GM19099 (cell line): ENCODE data around the gene MYOG.

Experiments used
- POLR2A ChIP-seq: IDR thresholded peaks from 3 replicates; pipeline ENCODE4 v1.6.1; 2011; ENCODE audit warnings: low read depth; ENCODE audit not compliant: insufficient read length; ENCODE audit errors: extremely low read depth

MYOG gene

GRCh38 chr1:203086992-203087763 lies 1.4 kb upstream of the MYOG start:
- TF ChIP-seq POLR2A, result no peak

GRCh38 chr1:203084588-203085527 lies 954 bp downstream of the MYOG start:
- TF ChIP-seq POLR2A, result no peak

GRCh38 chr1:203083463-203083921 lies 2.3 kb downstream of the MYOG start:
- TF ChIP-seq POLR2A, result no peak

DNA sequence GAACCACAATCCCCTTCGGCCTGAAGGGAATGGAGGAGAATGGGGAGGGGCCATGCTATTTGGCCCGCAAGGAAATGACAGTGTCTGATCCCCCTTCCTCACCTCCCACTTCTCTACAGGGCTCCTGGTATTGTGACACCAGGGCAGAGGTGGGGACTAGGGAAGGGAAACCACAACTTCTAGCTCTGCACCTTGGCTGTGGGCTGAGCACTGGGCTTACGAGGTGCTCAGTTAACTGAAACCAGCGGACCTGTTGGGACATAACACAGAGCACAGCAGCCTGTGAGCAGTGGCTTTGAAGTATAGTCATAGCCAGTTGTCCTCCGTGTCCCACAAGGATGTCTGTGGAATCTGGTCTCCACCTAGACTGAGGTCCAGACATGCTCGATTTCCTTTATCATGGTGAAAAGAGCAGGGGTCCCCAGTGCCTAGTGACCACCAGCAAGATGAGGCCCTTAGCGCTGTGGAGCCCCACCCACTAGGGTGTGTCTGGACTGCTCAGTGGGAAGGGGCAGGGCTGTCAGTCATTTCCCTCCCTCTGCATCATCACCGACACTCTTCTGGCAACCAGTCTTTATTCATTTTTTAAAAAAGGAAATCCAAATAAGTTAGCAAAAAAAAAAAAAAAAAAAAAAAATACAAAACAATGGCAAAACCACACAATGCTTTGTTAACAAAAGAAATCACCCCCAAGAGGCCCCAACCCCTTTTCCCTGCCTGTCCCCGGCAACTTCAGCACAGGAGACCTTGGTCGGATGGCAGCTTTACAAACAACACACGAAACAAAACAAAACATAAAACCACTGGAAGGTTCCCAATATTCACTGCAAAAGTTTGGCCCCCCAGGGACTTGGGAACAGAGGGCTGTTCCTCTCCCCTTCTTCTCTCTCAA lies 3.0 kb downstream of the MYOG start:
- no peak for TF ChIP-seq POLR2A

DNA sequence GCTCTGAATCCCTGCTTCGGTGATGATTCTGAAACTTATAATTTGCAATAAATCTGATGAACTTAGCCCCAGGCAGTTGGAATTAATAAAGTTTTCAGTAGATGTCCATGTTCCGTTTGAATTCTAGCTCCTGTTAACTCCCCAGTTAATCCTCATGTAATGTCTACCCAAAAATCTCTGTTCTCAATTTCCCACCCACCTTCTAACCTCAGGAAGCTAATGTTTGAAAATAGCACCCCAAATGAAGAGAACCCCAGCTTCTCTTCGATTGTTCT lies 3.6 kb downstream of the MYOG start:
- TF ChIP-seq POLR2A, result no peak

- no peak for TF ChIP-seq POLR2A
These were observed 4.2 kb downstream of the MYOG start for GRCh38 chr1:203081465-203082230.

- no peak for TF ChIP-seq POLR2A
These were observed 5.4 kb downstream of the MYOG start for GRCh38 chr1:203080456-203080855.

- TF ChIP-seq POLR2A, result no peak
These were observed 7.3 kb downstream of the MYOG start for GRCh38 chr1:203078478-203078877.

- no peak for TF ChIP-seq POLR2A
These were observed 7.9 kb downstream of the MYOG start for GRCh38 chr1:203077956-203078355.

DNA sequence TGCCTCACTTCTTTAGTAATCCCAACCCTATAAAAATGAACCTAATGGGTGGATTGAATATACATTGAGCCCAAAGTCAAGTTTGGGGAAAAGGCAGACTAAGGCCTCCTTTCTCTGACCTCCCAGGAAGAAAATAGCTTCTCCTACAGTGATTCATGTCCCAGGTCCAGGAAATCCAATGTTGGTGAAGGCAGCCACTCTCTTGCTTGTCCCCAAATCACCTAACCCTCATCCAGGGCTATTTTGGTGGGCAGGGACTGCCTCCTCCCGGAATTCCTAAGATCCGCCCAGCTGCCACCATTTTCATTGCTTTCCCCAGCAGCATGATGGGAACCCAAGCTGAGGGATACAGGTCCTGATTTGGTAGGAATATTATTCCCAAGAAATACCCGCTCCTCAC lies 8.4 kb downstream of the MYOG start:
- no peak for TF ChIP-seq POLR2A

DNA sequence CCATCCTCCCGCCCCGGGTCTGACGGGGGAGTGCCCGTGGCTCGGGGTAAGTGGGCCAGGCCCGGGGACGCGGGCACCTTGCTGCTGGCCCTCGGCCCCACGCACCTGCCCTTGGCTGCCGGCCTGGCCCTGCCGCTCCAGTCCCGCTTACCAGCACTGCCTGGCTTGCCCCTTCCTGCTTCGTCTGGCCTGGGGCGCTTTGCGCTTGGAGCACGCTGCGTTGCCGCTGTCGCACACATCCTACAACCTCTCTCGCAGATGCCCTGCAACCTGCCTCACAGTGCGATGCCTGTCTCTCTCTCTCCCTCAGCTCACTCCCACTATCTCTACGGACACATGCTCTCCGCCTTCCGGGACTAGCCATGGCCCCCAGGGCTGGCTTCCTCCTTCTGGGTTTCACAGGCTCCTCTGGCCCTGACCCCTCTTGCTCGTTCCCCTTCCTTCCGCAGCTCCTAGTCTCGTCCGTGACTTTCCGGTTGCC lies 9.7 kb downstream of the MYOG start:
- TF ChIP-seq POLR2A, result no peak

- no peak for TF ChIP-seq POLR2A
These were observed 10.4 kb downstream of the MYOG start for GRCh38 chr1:203075236-203076030.

GRCh38 chr1:203074610-203075009 lies 11.2 kb downstream of the MYOG start:
- TF ChIP-seq POLR2A, result no peak
